LHCN-M2 (cell line): ENCODE measurements around the gene SRGAP3. TPM values are rescaled to one million over a fixed set of nuclear protein-coding genes. Genes with fewer than 3 reads are reported as not detected.

Experiments used
- DNase-seq: peaks from one replicate; pipeline ENCODE4 v3.0.0-alpha.2; 2012; ENCODE audit warnings: low read depth
- total RNA-seq: library from RNA; depleted of rRNA; stranded (reverse); fragments of >200 nt; gene quantifications from 2 replicates; pipeline ENCODE4 v1.2.3, GENCODE V29; 2014

Gene SRGAP3
- total RNA-seq, 1 experiment from 2014 or later: 0.86 TPM

- no peak for DNase-seq
Measured at GRCh38 chr3:9021271-9022009, 228.0 kb downstream of the SRGAP3 start.

GRCh38 chr3:9020426-9020825 lies 229.0 kb downstream of the SRGAP3 start:
- no peak for DNase-seq

GRCh38 chr3:9019259-9019961 lies 230.0 kb downstream of the SRGAP3 start:
- no peak for DNase-seq

- no peak for DNase-seq
Measured at GRCh38 chr3:9015250-9015649, 234.2 kb downstream of the SRGAP3 start.

- peak; percentile 38 for DNase-seq
Measured at GRCh38 chr3:9013782-9014563, 235.5 kb downstream of the SRGAP3 start.

- DNase-seq: no peak
Measured at GRCh38 chr3:9012521-9012920, 236.9 kb downstream of the SRGAP3 start.

GRCh38 chr3:9009976-9010545 lies 239.4 kb downstream of the SRGAP3 start:
- no peak for DNase-seq

- DNase-seq: peak; percentile 10
Measured at GRCh38 chr3:9008550-9009255, 240.7 kb downstream of the SRGAP3 start.

- DNase-seq: no peak
Measured at GRCh38 chr3:9007928-9008327, 241.5 kb downstream of the SRGAP3 start.

GRCh38 chr3:9007213-9007612 lies 242.2 kb downstream of the SRGAP3 start:
- no peak for DNase-seq

- no peak for DNase-seq
Measured at GRCh38 chr3:9000041-9000440, 249.4 kb downstream of the SRGAP3 start.

- no peak for DNase-seq
Measured at GRCh38 chr3:8997151-8997550, 252.3 kb downstream of the SRGAP3 start.

GRCh38 chr3:8996681-8997121 lies 252.7 kb downstream of the SRGAP3 start:
- peak; percentile 40 for DNase-seq

- no peak for DNase-seq
Measured at GRCh38 chr3:8996216-8996615, 253.2 kb downstream of the SRGAP3 start.

GRCh38 chr3:8994226-8994625 lies 255.2 kb downstream of the SRGAP3 start:
- no peak for DNase-seq

- DNase-seq: no peak
Measured at GRCh38 chr3:8993331-8993730, 256.1 kb downstream of the SRGAP3 start.

GRCh38 chr3:8992854-8993253 lies 256.6 kb downstream of the SRGAP3 start:
- no peak for DNase-seq

GRCh38 chr3:8992199-8992598 lies 257.2 kb downstream of the SRGAP3 start:
- DNase-seq: no peak

- peak; percentile 97 for DNase-seq
Measured at GRCh38 chr3:8990266-8991215, 258.9 kb downstream of the SRGAP3 start.
